GM19240 (cell line): ENCODE measurements around the gene B4GALNT2.

Experiments used
- DNase-seq: peaks from one replicate; pipeline ENCODE4 v3.0.0; 2011; ENCODE audit warnings: low spot score; ENCODE audit not compliant: insufficient read length

The B4GALNT2 gene

DNA sequence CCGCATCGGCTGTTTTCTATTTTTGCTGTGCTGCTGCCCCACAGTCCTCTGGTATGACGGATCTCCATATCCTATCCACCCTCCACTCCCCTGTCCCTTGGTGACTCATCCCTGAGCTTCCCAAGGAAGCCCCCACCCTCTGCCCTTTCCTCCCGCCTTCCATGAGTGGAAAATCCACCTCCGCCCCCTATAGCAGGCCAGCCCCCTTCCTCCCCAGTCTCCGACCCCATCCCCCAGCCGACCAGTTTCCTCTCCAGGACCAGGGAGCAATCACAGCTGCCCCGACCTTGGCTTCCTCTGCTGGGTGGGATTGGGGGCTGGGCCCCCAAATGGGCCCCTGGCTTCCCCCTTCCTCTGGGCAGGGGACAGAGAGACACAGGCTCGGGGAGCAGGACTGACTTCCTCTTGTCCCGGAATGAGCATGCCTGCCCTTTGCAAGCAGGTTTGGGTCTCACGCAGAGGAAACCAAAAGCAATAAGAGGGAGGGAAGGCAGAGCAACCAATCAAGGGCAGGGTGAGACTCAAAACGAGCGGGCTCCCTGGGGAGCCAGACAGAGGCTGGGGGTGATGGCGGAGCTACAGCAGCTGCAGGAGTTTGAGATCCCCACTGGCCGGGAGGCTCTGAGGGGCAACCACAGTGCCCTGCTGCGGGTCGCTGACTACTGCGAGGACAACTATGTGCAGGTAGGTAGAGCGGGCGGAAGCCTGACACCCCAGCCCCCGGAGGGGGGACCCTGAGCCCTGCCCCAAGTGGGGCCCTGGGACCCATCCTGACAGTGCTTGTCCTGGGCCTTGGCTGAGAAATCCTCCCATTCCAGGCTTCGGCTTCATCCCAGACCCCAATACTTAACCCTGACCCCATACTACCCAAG lies 77.8 kb downstream of the B4GALNT2 start, which contains the start of the genes ABI3 and GNGT2:
TSS of gene ABI3 (plus strand) at position 550 of the 872 bp plus-strand sequence. CDS start at position 568, 18 bp downstream.
TSS of gene GNGT2 (minus strand) at position 417 of the 872 bp plus-strand sequence. CDS start 3,152 bp downstream, outside the sequence.
- DNase-seq = peak; percentile 92

DNA sequence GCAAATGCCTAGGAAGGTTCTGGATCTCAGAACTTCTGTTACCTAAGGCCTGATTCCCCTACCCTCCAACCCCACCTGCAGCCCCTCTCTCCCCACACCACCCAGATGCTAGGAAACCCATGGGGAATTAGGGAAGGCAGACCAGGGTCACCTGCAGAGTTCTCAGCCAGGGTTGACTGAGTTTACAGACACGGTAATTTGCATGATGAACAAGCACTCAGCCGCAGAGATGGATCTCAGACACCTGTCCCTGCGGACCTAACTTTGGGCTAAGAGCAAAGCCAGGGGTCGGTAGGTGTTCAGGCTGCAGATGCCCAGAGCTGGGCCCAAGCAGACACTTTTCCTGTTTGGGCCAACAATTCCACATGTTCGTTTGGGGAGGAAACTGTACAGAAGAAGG lies 80.8 kb downstream of the B4GALNT2 start:
- no peak for DNase-seq

DNA sequence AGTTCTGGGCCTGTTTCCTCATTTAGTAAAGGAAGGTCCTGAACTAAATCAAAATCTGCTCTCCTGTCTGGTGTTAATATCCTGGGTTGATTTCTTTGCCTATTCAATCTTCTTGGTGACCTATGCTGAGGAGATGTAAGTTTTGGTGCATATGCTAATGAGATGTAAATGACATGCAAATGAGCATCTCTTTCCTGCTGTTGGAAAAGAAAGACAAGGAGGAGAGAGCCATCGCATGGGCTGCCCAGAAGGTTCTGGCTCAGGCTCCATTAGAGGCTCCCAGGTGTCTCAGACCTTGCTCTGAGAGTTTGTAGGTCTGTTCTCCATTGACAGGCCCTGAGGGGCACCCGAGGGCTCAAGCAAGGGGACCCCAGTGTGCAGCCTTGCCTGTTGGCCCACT lies 81.3 kb downstream of the B4GALNT2 start:
- no peak for DNase-seq

DNA sequence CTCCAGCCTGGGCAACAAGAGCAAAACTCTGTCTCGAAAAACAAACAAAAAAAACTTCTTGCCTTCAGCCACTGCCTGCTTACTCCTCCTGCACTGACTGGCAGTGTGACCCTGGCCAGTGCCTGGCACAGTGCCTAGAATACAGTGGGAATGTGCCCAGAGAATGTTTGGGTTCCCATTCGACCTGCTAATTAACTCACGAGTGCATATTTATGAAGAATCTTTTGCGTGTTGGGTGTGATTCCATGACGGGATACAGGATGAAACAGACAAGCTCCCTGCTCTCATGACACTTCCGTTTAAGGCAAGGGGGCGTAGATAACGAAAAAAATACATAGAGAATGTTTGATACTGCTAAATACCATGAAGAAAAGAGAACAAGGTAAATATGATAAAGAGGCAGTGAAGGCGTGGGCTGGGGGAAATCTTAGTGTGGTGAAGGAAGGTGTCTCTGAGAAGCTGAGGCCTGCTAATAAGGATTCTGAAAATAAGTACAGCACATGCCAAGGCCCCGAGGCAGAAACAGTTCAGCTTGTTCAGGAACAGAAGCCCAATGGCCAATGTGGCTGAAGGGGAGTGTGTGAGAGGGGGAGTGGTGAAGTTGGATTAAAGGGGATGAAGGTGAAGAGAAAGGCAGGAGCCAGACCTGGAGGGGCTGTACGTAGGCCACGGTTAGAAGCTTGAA lies 82.2 kb downstream of the B4GALNT2 start:
- no peak for DNase-seq

DNA sequence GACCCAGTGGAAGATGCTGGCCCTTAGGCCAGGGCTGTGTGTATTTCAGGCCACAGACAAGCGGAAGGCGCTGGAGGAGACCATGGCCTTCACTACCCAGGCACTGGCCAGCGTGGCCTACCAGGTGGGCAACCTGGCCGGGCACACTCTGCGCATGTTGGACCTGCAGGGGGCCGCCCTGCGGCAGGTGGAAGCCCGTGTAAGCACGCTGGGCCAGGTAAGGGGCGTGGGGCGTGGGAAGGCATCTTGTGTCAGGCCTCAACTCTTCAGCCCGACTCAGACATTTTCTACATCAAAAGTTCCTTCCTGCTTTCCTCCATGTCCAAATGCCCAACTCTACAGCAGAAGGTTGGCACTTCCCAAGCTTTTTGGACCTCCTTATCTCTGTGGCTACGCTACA lies 83.9 kb downstream of the B4GALNT2 start:
- no peak for DNase-seq

DNA sequence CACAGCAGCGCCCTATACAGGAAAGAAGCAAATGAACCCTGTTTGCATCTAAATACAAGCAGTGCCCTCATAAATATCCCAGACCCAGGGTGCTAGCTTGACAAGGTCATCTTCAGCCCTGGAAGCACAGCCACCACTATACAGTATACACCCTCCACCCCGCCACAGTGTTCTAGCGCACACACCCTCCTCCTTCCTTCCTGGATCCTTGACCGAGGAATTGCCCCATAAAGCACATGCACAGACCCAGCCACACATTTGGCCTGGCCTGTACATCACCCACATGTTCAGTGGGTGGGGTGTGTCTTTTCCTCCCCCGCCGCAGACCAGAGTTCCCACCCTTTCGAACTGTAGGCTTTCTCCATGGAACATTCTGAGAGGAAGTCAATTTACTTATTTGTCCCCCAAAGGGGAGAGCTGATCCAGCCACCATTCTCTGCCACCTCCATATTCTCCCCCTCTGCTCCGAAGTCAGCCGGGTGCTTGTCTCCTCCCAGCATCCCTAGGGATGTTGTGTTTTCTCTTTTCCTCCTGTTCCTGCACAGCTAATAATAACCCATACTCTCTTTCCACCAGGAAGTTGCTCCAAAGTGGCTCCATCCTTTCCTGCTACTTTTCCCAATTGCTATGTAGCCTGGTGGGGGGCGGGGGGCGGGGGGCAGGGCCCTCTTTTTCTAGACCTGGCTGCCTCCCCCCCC lies 84.5 kb downstream of the B4GALNT2 start:
- DNase-seq = no peak

DNA sequence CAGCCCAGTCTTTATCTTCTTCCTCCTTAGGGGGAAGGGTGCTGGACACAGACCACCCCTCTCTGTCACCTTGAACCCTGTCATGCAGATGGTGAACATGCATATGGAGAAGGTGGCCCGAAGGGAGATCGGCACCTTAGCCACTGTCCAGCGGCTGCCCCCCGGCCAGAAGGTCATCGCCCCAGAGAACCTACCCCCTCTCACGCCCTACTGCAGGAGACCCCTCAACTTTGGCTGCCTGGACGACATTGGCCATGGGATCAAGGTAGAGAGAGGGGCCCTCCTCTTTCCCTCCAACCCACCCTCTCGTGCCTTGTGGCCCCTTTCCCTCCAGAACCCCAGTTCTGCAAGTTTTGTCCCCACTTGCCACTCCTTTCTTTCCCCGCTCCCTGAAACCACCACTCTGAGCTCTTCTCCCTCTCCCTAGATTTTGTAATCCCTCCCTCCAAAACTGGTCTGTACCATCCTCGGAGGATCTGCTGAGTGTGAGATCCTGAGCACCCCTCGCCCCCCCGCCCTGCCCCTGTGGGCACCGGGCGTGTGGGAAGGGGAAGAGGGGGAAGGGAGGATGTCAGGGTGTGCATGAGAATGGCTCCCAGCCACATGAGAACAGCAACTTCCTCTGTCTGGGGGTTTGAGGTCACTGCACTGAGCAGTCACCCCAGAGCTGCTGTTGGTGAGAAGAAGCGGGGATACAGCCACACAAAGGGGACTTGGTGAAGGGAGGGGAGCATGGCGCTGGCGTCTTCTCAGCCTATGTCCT lies 85.3 kb downstream of the B4GALNT2 start:
- DNase-seq = peak; percentile 63

DNA sequence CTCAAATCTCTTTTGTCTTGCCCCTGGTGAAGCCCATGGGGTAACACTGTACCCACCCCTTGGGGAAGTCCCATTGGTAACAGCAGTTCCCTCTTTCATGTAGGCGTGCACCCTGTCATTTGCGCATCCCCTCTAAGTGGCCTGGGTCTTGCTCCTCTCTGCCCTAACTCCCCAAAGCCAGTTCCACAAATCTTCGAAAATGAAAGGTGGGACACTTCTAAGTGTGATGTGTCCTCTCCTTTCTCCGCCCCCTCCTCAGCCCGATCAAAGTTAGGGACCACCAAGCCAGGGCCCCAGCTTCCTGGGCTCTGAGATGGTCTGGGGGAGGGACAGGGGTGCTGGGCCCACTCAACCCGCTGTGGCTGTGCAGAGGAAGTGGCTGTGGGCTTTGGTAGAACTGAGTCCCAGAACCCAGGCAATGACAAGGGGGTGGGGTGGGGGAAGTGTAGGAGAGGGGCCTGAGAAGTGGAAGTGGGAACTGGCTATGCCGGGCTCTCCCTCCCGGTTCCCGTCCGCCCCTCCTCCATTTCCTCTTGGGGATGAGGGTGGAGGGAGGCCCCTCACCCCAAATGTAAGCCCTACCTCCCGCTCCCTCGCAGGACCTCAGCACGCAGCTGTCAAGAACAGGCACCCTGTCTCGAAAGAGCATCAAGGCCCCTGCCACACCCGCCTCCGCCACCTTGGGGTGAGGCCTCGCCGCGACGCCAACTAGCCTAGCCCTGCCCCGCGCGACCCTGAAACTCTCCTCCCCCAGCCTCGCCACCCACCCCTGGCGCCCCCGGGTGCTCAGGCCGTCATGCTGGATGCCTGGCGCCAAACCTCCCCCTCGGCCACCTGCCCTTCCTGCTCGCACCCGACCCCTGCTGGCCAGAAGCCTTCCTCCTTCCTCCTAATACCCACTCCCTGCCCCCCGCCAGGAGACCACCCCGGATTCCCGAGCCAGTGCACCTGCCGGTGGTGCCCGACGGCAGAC lies 86.7 kb downstream of the B4GALNT2 start:
- DNase-seq = no peak

DNA sequence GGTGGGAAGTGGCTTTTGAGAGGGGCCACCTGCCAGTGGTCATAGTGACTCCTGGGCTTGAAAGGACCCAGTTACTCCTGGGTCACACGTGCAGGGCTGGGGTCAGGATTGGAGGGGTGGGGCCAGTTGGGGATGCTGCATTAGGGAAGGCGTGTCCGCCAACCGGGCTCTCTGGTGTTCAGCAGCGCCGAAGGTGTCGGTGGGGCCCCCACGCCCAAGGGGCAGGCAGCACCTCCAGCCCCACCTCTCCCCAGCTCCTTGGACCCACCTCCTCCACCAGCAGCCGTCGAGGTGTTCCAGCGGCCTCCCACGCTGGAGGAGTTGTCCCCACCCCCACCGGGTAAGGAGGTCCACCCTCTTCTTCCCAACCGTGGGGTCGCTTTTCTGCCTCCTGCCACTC lies 87.4 kb downstream of the B4GALNT2 start:
- no peak for DNase-seq

DNA sequence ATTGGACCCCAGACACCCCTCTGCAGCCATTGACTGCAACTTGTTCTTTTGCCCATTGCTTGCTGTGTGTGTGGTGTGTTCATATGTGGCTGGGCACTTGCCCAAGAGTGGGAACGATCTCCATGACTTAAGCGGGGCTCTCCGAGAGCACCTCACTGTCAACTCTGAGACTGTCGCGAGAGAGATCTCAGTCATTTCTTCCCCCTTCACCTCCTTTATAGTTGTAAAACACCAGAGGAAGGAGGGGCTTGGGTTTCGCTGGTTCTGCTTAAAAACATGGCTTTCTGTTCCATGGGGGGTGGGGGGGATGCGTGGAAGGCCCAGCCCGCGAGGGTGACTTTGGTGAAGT lies 90.6 kb downstream of the B4GALNT2 start:
- no peak for DNase-seq

DNA sequence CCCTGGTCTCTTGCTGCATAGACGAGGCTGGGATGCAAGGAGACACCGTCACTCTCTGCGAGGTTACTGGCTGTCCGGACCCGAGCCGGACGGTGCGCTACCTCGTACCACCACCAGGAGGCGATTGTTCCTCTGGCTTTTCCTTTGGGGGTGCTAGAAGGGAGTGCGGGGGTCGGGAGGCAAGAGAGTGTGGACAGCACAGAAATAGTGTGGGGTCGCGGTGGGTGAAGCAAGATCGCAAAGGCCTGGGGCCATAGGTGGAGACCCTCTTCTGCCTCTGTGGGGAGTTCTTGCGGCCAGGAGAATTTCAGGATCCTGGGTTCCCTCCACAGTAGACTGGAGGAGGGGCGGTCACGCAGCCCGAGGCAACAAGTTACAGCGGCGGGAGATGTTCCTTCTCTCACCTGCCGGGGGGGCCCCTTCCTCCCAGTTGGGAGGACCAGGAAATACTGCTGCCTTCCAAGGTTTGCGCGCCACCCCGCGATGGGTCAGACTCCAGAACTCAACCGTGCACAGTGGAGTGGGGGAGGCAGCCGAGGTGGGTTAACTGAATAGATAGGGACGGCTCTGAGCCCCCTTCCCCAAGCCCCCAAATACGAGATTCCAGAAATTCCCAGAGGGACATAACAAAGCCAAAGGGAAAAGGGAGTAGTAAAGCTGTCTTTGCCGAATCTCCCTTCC lies 91.1 kb downstream of the B4GALNT2 start:
- no peak for DNase-seq

DNA sequence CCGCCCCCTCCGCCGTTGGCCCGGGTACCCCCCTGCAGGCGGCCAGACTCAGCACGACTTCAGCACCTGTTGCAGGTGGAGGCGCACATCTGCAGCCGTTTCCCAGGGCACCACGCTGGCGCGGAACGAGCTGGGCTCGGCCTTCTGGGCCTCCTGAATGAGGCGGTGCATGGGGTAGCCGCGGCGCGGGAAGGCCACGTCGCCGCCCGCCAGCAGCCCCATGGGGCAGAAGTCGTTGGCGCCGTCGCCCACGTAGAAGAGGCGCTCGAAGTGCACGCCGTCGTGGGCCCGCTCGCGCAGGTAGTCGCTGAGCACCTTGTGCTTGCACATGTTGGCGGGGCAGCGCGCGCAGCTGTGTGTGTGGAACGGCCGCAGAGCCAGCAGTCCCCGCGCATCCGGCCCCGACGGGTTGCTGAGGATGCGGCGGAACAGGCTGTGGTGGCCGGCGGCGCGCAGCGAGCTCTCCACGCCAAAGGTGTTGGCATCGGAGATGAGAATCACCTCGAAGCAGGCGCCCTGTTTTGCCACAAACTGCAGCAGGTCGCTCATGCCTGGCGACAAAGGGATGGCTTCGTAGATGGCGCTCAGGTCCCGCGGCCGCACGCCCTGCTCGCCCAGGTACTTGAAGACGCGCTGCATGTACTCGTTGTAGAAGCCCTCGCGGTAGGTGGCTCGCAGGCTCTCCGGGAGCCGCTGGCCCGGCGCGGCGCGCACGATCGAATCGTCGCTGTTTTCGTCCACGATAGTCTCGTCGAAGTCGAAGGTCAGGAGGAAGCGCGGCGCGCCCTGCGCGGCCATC lies 91.8 kb downstream of the B4GALNT2 start:
- DNase-seq = no peak

DNA sequence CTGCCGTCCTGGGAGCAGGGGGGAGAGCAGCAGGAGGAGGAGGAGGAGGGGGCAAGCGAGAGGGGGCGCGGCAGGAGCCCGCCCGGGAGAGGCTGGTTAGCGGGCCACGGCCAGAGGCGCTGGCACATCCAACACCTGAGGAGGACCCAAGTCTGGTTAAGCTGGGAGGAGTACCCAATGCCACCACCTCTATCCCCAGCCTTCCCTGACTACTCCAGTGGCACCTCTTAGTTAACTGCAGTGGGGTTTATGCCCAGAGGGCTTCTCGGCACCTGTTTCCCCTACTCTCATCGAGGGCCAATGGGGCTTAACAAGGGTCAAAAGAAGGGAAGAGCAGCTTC lies 92.4 kb downstream of the B4GALNT2 start:
- no peak for DNase-seq

DNA sequence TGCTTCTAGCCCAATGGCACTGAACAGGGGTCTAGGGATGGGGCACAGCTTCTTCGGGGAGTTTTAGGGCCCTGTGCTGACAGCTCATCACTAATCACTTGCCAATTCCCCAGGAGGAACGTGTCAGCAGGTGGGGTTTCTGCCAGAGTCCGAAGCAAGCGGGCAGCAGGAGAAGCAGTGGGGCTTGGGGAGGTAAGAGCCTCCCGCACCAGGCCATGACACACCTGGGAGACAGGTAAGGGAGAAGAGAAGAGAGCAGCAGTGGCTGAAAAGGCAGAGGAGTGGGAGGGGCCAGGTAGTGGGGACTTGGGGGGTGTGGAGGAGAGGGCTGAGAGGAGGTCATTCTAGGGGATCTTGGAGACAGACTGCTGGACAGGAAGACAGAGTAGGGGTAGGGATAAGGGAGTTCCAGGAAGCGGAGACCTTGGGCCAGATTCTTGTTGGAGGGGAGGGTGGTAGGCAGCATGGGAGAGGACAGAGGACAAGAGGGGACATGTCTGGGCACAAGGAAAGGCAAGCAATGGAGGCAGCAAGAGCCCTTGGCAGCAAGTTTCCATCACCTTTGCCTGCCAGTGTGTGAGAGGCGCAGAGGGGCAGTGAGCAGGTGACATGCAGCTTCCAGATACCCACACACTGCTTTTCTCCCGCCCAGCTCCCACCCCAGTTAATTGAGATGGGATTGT lies 93.1 kb downstream of the B4GALNT2 start:
- no peak for DNase-seq
